H1 (cell line): ENCODE data around the gene GALNT2. TPM values are rescaled to one million over a fixed set of nuclear protein-coding genes. Genes with fewer than 3 reads are reported as not detected.

ENCODE experiments used
- CTCF ChIA-PET: fragments of 300-600 bp; sonication (Branson Sonifier 250); formaldehyde crosslinking; loops from one replicate; lab custom pipeline; 2021; ENCODE audit not compliant: partially characterized antibody; lab: Charles Lee
- POLR2A ChIA-PET: fragments of 300-600 bp; sonication (Branson Sonifier 250); formaldehyde crosslinking; loops from one replicate; lab custom pipeline; 2021; ENCODE audit warnings: inconsistent platforms; ENCODE audit not compliant: partially characterized antibody; lab: Charles Lee
- DNase-seq, 2 experiments: peaks; one replicate each; pipeline versions ENCODE4 v3.0.0 to v3.0.0-alpha.2; 2010 to 2022; ENCODE audit warnings: low spot score in 2 of 2, low read depth in 1 of 2, mixed read lengths in 1 of 2
- FAIRE-seq: peaks from 2 replicates; lab custom pipeline; 2011; peaks lifted over from hg19 to GRCh38; lab: Jason Lieb, UNC
- H2AFZ ChIP-seq: 2 replicates; pipeline ENCODE4 v1.8.1; 2012; ENCODE audit warnings: low read length, inconsistent platforms
- H2AK5ac ChIP-seq: 2 replicates; pipeline ENCODE4 v1.6.1; 2013; ENCODE audit warnings: low read depth, low read length
- H2BK120ac ChIP-seq: replicated peaks from 2 replicates; pipeline ENCODE3; 2013; ENCODE audit warnings: low read depth, low read length, inconsistent platforms
- H2BK12ac ChIP-seq: 2 replicates; pipeline ENCODE4 v1.6.1; 2013; ENCODE audit warnings: low read depth, low read length
- H2BK15ac ChIP-seq: 2 replicates; pipeline ENCODE4 v1.6.1; 2013; ENCODE audit warnings: low read length
- H2BK20ac ChIP-seq: 2 replicates; pipeline ENCODE4 v1.6.1; 2013; ENCODE audit warnings: low read length
- H2BK5ac ChIP-seq: 2 replicates; pipeline ENCODE4 v1.6.1; 2013; ENCODE audit warnings: low read depth, low read length
- H3K14ac ChIP-seq: 2 replicates; pipeline ENCODE4 v1.6.1; 2013; ENCODE audit warnings: inconsistent platforms; ENCODE audit not compliant: insufficient read length
- H3K18ac ChIP-seq: 2 replicates; pipeline ENCODE4 v1.6.1; 2013; ENCODE audit warnings: low read length; ENCODE audit errors: extremely low read depth
- H3K23ac ChIP-seq: 2 replicates; pipeline ENCODE4 v1.6.1; 2013; ENCODE audit warnings: inconsistent platforms; ENCODE audit not compliant: insufficient read length
- H3K23me2 ChIP-seq: 2 replicates; pipeline ENCODE4 v1.6.1; 2013; ENCODE audit warnings: low read depth, low read length
- H3K27ac ChIP-seq: 2 replicates; pipeline ENCODE4 v1.6.1; 2011; ENCODE audit warnings: low read depth, low read length, inconsistent platforms
- H3K27me3 ChIP-seq, 4 experiments: replicated peaks in 1 of 4; 1 replicate in 1 of 4; 2 replicates in 3 of 4; pipeline versions ENCODE4 v1.6.1 to v1.8.1; 2011 to 2013; ENCODE audit warnings: low read length in 3 of 4, mild to moderate bottlenecking in 3 of 4, inconsistent platforms in 2 of 4, mixed read lengths in 2 of 4, moderate library complexity in 1 of 4; ENCODE audit not compliant: control insufficient read depth in 3 of 4, insufficient read depth in 3 of 4; ENCODE audit errors: extremely low read depth in 1 of 4
- H3K36me3 ChIP-seq, 4 experiments: 2 replicates each; pipeline versions ENCODE4 v1.6.1 to v1.8.1; 2011 to 2013; ENCODE audit warnings: mild to moderate bottlenecking in 4 of 4, low read length in 3 of 4, moderate library complexity in 2 of 4, control low read depth in 1 of 4, inconsistent platforms in 1 of 4; ENCODE audit not compliant: insufficient read depth in 4 of 4, control insufficient read depth in 2 of 4
- H3K4ac ChIP-seq: replicated peaks from 2 replicates; pipeline ENCODE3; 2013; ENCODE audit warnings: low read length, low read depth, mixed read lengths, inconsistent platforms; ENCODE audit not compliant: insufficient read length
- H3K4me1 ChIP-seq, 4 experiments: replicated peaks in 1 of 4; 1 replicate in 1 of 4; 2 replicates in 3 of 4; pipeline versions ENCODE4 v1.6.1 to v1.8.1; 2011 to 2013; ENCODE audit warnings: low read length in 3 of 4, inconsistent platforms in 2 of 4, mixed read lengths in 1 of 4; ENCODE audit not compliant: insufficient read depth in 4 of 4, control insufficient read depth in 3 of 4
- H3K4me2 ChIP-seq, 2 experiments: 2 replicates each; pipeline versions ENCODE4 v1.6.1 to v1.8.1; 2011 to 2013; ENCODE audit warnings: low read depth in 2 of 2, low read length in 2 of 2, control low read depth in 1 of 2, inconsistent platforms in 1 of 2, mild to moderate bottlenecking in 1 of 2; ENCODE audit not compliant: insufficient read depth in 1 of 2
- H3K4me3 ChIP-seq, 4 experiments: fragments of 200-600, 300-600 bp in 1 of 4; sonication (generic), shearing (Covaris generic), sonication (Bioruptor Twin) in 1 of 4; 2 replicates each; pipeline versions ENCODE4 v1.5.1 to v1.8.1; 2011 to 2016; ENCODE audit warnings: low read length in 4 of 4, low read depth in 3 of 4, control low read depth in 2 of 4, inconsistent platforms in 2 of 4, mild to moderate bottlenecking in 2 of 4, mixed read lengths in 1 of 4, moderate library complexity in 1 of 4; ENCODE audit not compliant: insufficient read depth in 2 of 4; ENCODE audit errors: extremely low read depth in 1 of 4
- H3K56ac ChIP-seq: replicated peaks from 2 replicates; pipeline ENCODE3; 2013; ENCODE audit warnings: low read depth, mild to moderate bottlenecking, mixed read lengths, low read length, inconsistent platforms; ENCODE audit not compliant: insufficient read length
- H3K79me1 ChIP-seq: 2 replicates; pipeline ENCODE4 v1.6.1; 2013; ENCODE audit warnings: low read depth, low read length, control low read depth
- H3K79me2 ChIP-seq, 2 experiments: 2 replicates each; pipeline versions ENCODE4 v1.6.1 to v1.8.1; 2012 to 2013; ENCODE audit warnings: low read length in 2 of 2, mild to moderate bottlenecking in 2 of 2, inconsistent platforms in 1 of 2; ENCODE audit not compliant: insufficient read depth in 2 of 2, control insufficient read depth in 1 of 2
- H3K9ac ChIP-seq, 4 experiments: replicated peaks in 1 of 4; 1 replicate in 1 of 4; 2 replicates in 3 of 4; pipeline versions ENCODE4 v1.6.1 to v1.8.1; 2011 to 2013; ENCODE audit warnings: low read depth in 3 of 4, low read length in 3 of 4, control low read depth in 2 of 4, mild to moderate bottlenecking in 2 of 4, moderate library complexity in 2 of 4, inconsistent platforms in 1 of 4; ENCODE audit errors: extremely low read depth in 1 of 4
- H3K9me3 ChIP-seq, 2 experiments: 2 replicates each; pipeline versions ENCODE4 v1.6.1 to v1.8.1; 2012 to 2013; ENCODE audit warnings: mild to moderate bottlenecking in 2 of 2, moderate library complexity in 2 of 2, control low read depth in 1 of 2, inconsistent platforms in 1 of 2, low read depth in 1 of 2, low read length in 1 of 2, mixed read lengths in 1 of 2; ENCODE audit not compliant: insufficient read depth in 2 of 2
- H4K20me1 ChIP-seq, 2 experiments: replicated peaks in 1 of 2; 2 replicates each; pipeline versions ENCODE3 to v1.8.1; 2011 to 2013; ENCODE audit warnings: inconsistent platforms in 2 of 2, low read length in 2 of 2, mild to moderate bottlenecking in 1 of 2; ENCODE audit not compliant: insufficient read depth in 2 of 2, control insufficient read depth in 1 of 2
- H4K5ac ChIP-seq: 2 replicates; pipeline ENCODE4 v1.6.1; 2013; ENCODE audit warnings: low read length, low read depth, mixed read lengths, inconsistent platforms; ENCODE audit not compliant: insufficient read length
- H4K8ac ChIP-seq: 2 replicates; pipeline ENCODE4 v1.8.0; 2013; ENCODE audit warnings: mild to moderate bottlenecking, moderate library complexity, low read length, inconsistent platforms; ENCODE audit not compliant: insufficient read depth; ENCODE audit errors: extremely low read depth
- H4K91ac ChIP-seq: replicated peaks from 2 replicates; pipeline ENCODE3; 2013; ENCODE audit warnings: low read length, mixed read lengths, inconsistent platforms; ENCODE audit not compliant: insufficient read length
- ASH2L ChIP-seq: fragments of 200-600, 300-600 bp; sonication (generic); IDR thresholded peaks from one replicate; pipeline ENCODE4 v1.7.1; 2017; ENCODE audit warnings: low read length
- BACH1 ChIP-seq: IDR thresholded peaks from 2 replicates; pipeline ENCODE4 v1.6.1; 2012; ENCODE audit warnings: low read length, improper control_type of control experiment
- CTBP2 ChIP-seq: IDR thresholded peaks from 2 replicates; pipeline ENCODE4 v1.7.0; 2011; ENCODE audit warnings: borderline replicate concordance, mild to moderate bottlenecking, moderate library complexity, mixed read lengths, low read length; ENCODE audit not compliant: insufficient read depth, insufficient read length
- EZH2 ChIP-seq: fragments of 200-600 bp; sonication (generic); IDR thresholded peaks from 2 replicates; pipeline ENCODE4 v1.7.1; 2012; ENCODE audit warnings: low read depth, mild to moderate bottlenecking, moderate library complexity, low read length, inconsistent platforms; ENCODE audit not compliant: severe bottlenecking
- GABPA ChIP-seq: IDR thresholded peaks from 2 replicates; pipeline ENCODE4 v1.6.1; 2011; ENCODE audit warnings: mild to moderate bottlenecking, low read length, moderate library complexity, borderline replicate concordance; ENCODE audit not compliant: insufficient read depth
- HDAC2 ChIP-seq, 2 experiments: fragments of 300-600 bp in 1 of 2; sonication (generic) in 1 of 2; IDR thresholded peaks; 2 replicates each; pipeline ENCODE4 v1.6.1; 2011 to 2012; ENCODE audit warnings: low read depth in 2 of 2, low read length in 2 of 2, mild to moderate bottlenecking in 2 of 2, moderate library complexity in 2 of 2, borderline replicate concordance in 1 of 2, inconsistent platforms in 1 of 2
- KDM5A ChIP-seq: fragments of 200-600 bp; IDR thresholded peaks from 2 replicates; pipeline ENCODE4 v1.7.1; 2012; ENCODE audit warnings: mild to moderate bottlenecking, low read length, inconsistent platforms, mixed read lengths
- NRF1 ChIP-seq: IDR thresholded peaks from 2 replicates; pipeline ENCODE4 v1.6.1; 2011; ENCODE audit warnings: mild to moderate bottlenecking, low read depth, low read length, improper control_type of control experiment
- RNF2 ChIP-seq: fragments of 200-900, 300-1000 bp; sonication (generic); IDR thresholded peaks from 2 replicates; pipeline ENCODE4 v1.7.1; 2016; ENCODE audit warnings: borderline replicate concordance, low read depth, mild to moderate bottlenecking, antibody characterized with exemption, low read length; ENCODE audit not compliant: poor library complexity, severe bottlenecking; ENCODE audit errors: missing control alignments
- SIN3A ChIP-seq, 2 experiments: IDR thresholded peaks in 1 of 2; conservative IDR thresholded peaks in 1 of 2; 2 replicates each; pipeline ENCODE4 v1.6.1; 2011 to 2012; ENCODE audit warnings: low read length in 2 of 2, improper control_type of control experiment in 1 of 2, low read depth in 1 of 2, mild to moderate bottlenecking in 1 of 2
- WGBS, 2 experiments: shearing (Covaris generic) in 1 of 2; methylation state at CpG; one replicate each; pipeline versions ENCODE4 v1.1.6 to v1.1.7; 2013 to 2015; ENCODE audit warnings: low lambda C conversion rate in 2 of 2, mixed read lengths in 2 of 2, inconsistent platforms in 1 of 2, low coverage in 1 of 2, missing lambda C conversion rate in 1 of 2; ENCODE audit not compliant: insufficient replicate concordance in 2 of 2, insufficient coverage in 1 of 2, insufficient read length in 1 of 2; ENCODE audit errors: extremely low coverage in 1 of 2, missing lambda C conversion rate in 1 of 2; 5-methylcytosine and 5-hydroxymethylcytosine counted together
- polyA plus RNA-seq, 7 experiments: library from polyadenylated mRNA; depleted of rRNA in 3 of 7; stranded (reverse) in 5 of 7; unstranded in 2 of 7; fragments of >200 nt in 5 of 7; fragments of 200-250 nt in 2 of 7; gene quantifications; 1 replicate in 5 of 7; 2 replicates in 1 of 7; 4 replicates in 1 of 7; pipeline versions ENCODE4 v1.2.1 to v1.2.3, GENCODE V29; 2011 to 2013; ENCODE audit warnings: missing spikeins in 2 of 7, mixed read lengths in 2 of 7
- total RNA-seq: library from RNA; stranded (reverse); fragmentation: NEBNext Ultra II Directional; extraction: Animal tissue kit (Norgen Biotek cat#: 25700); gene quantifications from 2 replicates; pipeline ENCODE4 v1.2.1, GENCODE V29; 2021

The GALNT2 gene
- total and polyA plus RNA-seq, 2 of the 8 experiments (the other 6 are each of a cell fraction or from before 2014, with no cell fraction given): 34.5 to 75.3 TPM

DNA sequence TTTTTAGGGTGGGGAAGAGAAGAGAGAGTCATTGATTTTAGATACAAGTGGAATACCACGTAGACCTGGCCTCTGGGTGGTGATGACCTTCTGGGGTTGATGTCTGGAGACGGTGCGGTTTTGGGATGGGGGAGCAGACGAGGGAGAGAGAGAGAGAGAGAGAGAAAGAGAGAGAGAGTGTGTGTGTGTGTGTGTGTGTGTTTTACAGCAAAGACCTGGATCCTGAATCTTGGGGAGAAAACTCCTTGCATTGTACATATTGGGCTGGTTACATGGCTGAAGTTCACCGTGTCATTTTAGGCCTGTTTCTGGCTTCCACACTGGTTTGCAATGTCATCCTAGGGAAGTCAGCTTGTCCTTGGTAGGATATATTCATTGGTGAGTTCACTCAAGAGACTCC lies 89.0 kb downstream of the GALNT2 start:
- H3K56ac ChIP-seq: no peak overlapping the region
- H2BK12ac ChIP-seq: no peak overlapping the region
- H3K36me3 ChIP-seq: no peaks in the 10 kb centered on the region
- ChIA-PET CTCF (interaction anchor here (0.5 to 2.8 kb wide), 6 partner anchors 8 to 328 kb away, joined by 3 to 19 read pairs (median 4); no protein-coding TSS in a partner anchor), POLR2A (interaction anchor here (0.6 kb wide), 1 partner anchor 185 kb away, joined by 3 read pairs; no protein-coding TSS in a partner anchor)
- TF ChIP-seq BACH1: no peak
- TF ChIP-seq RNF2: no peak
- no peak for TF ChIP-seq NRF1
- TF ChIP-seq CTBP2: no peak
- TF ChIP-seq HDAC2 (IDR thresholded peaks at IDR 0.05; ENCODE audit: borderline replicate concordance in 1 of 2, low read depth in 2 of 2, low read length in 2 of 2): no peak
- no peak for TF ChIP-seq ASH2L
- no peak for TF ChIP-seq GABPA
- no peak for TF ChIP-seq SIN3A (conservative IDR thresholded peaks at IDR 0.05 in 1 of 2, IDR thresholded peaks at IDR 0.05 in 1 of 2; ENCODE audit: low read depth in 1 of 2, low read length in 2 of 2)
- no peak for TF ChIP-seq KDM5A
- TF ChIP-seq EZH2: no peak
- H3K23me2 ChIP-seq: no peaks in the 10 kb centered on the region; the same call in 1 of the 2 replicates
- H3K9ac ChIP-seq: no peak overlapping the region
- no peak overlapping the region for H4K8ac ChIP-seq
- H4K91ac ChIP-seq: no peak overlapping the region
- no peak overlapping the region for H2BK15ac ChIP-seq
- no peak overlapping the region for H2BK20ac ChIP-seq
- H3K27ac ChIP-seq: no peak overlapping the region
- FAIRE-seq: no peak
- no peak overlapping the region for H2AK5ac ChIP-seq
- H3K18ac ChIP-seq: no peak overlapping the region
- no peak overlapping the region for H2AFZ ChIP-seq
- H3K23ac ChIP-seq: no peak overlapping the region
- H3K4me1 ChIP-seq: peaks cover 0 to 2% (median 1%) of the 10 kb centered on the region in 4 experiments; a peak in 1 of 7 replicates
- peaks cover 3 to 74% of the 10 kb centered on the region in 2 experiments; a peak in 2 of 4 replicates for H3K79me2 ChIP-seq
- H4K20me1 ChIP-seq: peaks cover 0 to 4% of the 10 kb centered on the region in 2 experiments
- H3K4ac ChIP-seq: no peak overlapping the region
- no peak overlapping the region for H2BK5ac ChIP-seq
- no peak overlapping the region for H3K4me3 ChIP-seq
- H3K27me3 ChIP-seq: no peaks in the 10 kb centered on the region
- H3K79me1 ChIP-seq: peaks cover 10% of the 10 kb centered on the region; the same call in 1 of the 2 replicates
- H2BK120ac ChIP-seq: no peak overlapping the region
- no peak for DNase-seq
- WGBS, 2 experiments: 91% methylated on average over 4 of the region's 5 CpGs; no CpG with 5 or more reads in 1 of the 2 experiments
- H3K4me2 ChIP-seq: no peak overlapping the region
- no peaks in the 10 kb centered on the region for H3K9me3 ChIP-seq
- no peak overlapping the region for H3K14ac ChIP-seq
- H4K5ac ChIP-seq: no peak overlapping the region
